H1 (cell line): ENCODE data around the gene NUP98. TPM values are rescaled to one million over a fixed set of nuclear protein-coding genes. Genes with fewer than 3 reads are reported as not detected.

ENCODE experiments used
- BCL11A ChIP-seq, 2 experiments: IDR thresholded peaks; one replicate each; pipeline ENCODE4 v1.6.1; 2011; ENCODE audit warnings: low read depth in 2 of 2, low read length in 2 of 2, mild to moderate bottlenecking in 2 of 2
- E2F6 ChIP-seq: IDR thresholded peaks from 2 replicates; pipeline ENCODE4 v1.6.1; 2012; ENCODE audit warnings: inconsistent platforms
- SIN3A ChIP-seq, 2 experiments: IDR thresholded peaks in 1 of 2; conservative IDR thresholded peaks in 1 of 2; 2 replicates each; pipeline ENCODE4 v1.6.1; 2011 to 2012; ENCODE audit warnings: low read length in 2 of 2, improper control_type of control experiment in 1 of 2, low read depth in 1 of 2, mild to moderate bottlenecking in 1 of 2
- SP2 ChIP-seq: IDR thresholded peaks from 2 replicates; pipeline ENCODE4 v1.6.1; 2012; ENCODE audit warnings: mild to moderate bottlenecking, low read length, inconsistent platforms
- polyA plus RNA-seq, 7 experiments: library from polyadenylated mRNA; depleted of rRNA in 3 of 7; stranded (reverse) in 5 of 7; unstranded in 2 of 7; fragments of >200 nt in 5 of 7; fragments of 200-250 nt in 2 of 7; gene quantifications; 1 replicate in 5 of 7; 2 replicates in 1 of 7; 4 replicates in 1 of 7; pipeline versions ENCODE4 v1.2.1 to v1.2.3, GENCODE V29; 2011 to 2013; ENCODE audit warnings: missing spikeins in 2 of 7, mixed read lengths in 2 of 7
- total RNA-seq: library from RNA; stranded (reverse); fragmentation: NEBNext Ultra II Directional; extraction: Animal tissue kit (Norgen Biotek cat#: 25700); gene quantifications from 2 replicates; pipeline ENCODE4 v1.2.1, GENCODE V29; 2021

NUP98 gene
- total and polyA plus RNA-seq, 2 of the 8 experiments (the other 6 are each of a cell fraction or from before 2014, with no cell fraction given): 98.6 to 261 TPM

GRCh38 chr11:3738241-3738640 lies 59.1 kb downstream of the NUP98 start (continued):
- TF ChIP-seq SIN3A (conservative IDR thresholded peaks at IDR 0.05 in 1 of 2, IDR thresholded peaks at IDR 0.05 in 1 of 2; ENCODE audit: low read depth in 1 of 2, low read length in 2 of 2): no peak
- no peak for TF ChIP-seq SP2
- no peak for TF ChIP-seq E2F6
- no peak for TF ChIP-seq BCL11A (IDR thresholded peaks at IDR 0.05; ENCODE audit: low read depth in 2 of 2, low read length in 2 of 2)
